ENCODE measurements around the gene SRGAP1. TPM values are rescaled to one million over a fixed set of nuclear protein-coding genes. Genes with fewer than 3 reads are reported as not detected.
"Not testable (repeated sequence)": the region's sequence is repeated elsewhere in the genome, so short reads cannot be mapped to it uniquely, and the experiment has no call there.

Gene SRGAP1
- total RNA-seq, 1 experiment from 2014 or later = 10.7 TPM

DNA sequence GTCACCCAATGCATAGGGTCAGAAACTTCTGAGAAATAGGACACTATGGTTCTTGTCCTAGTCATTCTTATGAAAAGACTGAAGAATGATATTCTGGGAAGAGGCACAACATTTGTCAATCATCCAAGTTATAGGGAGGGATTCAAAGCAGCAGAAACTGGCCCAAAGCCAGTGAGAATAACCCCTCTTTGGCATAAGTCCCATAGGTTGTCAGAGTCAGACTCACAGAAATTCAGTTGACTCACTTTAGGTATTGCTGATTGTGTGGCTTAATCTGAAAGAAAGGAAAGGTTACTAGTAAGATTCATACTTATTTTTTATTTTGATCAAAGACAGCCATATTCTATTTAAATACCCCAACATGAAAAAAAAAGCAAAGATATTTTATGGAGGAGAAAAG lies 151.0 kb downstream of the SRGAP1 start:
- no peak for DNase-seq (ENCODE audit: extremely low read depth, low read depth)

GRCh38 chr12:63996556-63996955 lies 152.1 kb downstream of the SRGAP1 start:
- DNase-seq (ENCODE audit: extremely low read depth, low read depth) = no peak

- DNase-seq (ENCODE audit: extremely low read depth, low read depth) = no peak
Observed at GRCh38 chr12:63997198-63997597, 152.7 kb downstream of the SRGAP1 start.

GRCh38 chr12:63998584-63998983 lies 154.1 kb downstream of the SRGAP1 start:
- no peak for DNase-seq (ENCODE audit: extremely low read depth, low read depth)

DNA sequence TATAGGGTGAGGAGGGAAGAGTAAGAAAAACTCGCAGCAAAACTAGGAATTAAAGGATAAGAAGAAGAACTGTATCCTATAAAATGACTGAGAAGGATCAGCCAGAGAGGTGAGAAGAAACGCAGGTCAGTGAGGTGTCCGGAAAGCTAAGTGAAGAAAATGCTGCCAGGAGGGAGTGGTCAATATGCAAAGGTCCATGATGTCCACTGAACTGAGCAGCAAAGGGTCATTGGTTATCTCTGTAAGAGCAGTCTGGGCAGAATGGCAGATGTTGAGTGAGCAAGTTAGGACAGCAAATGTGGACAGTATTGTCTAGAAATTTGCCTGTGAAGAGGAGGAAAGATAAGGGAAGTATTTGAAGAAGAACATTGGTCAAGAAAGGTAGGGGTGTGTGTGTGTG lies 155.4 kb downstream of the SRGAP1 start:
- DNase-seq (ENCODE audit: extremely low read depth, low read depth) = no peak

DNA sequence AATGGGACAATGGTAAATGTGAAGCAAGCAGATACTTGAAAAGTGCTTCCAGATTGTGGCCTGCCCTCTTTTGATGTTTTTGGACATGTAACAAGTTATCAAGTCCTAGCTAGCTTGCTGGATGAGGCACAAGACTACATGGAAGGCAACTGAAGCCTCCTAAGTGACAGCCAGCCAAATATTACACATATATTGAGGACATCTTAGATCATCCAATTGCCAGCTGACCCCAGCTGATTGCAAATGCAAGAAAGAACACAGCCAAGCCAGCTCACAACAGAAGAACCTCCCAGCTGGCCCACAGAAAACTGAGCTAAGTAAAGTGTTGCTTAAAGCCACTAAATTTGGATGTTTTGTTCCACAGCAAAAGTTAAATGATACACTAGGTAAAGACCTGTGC lies 156.9 kb downstream of the SRGAP1 start:
- no peak for DNase-seq (ENCODE audit: extremely low read depth, low read depth)

GRCh38 chr12:64004641-64005040 lies 160.1 kb downstream of the SRGAP1 start:
- DNase-seq (ENCODE audit: extremely low read depth, low read depth) = no peak

DNA sequence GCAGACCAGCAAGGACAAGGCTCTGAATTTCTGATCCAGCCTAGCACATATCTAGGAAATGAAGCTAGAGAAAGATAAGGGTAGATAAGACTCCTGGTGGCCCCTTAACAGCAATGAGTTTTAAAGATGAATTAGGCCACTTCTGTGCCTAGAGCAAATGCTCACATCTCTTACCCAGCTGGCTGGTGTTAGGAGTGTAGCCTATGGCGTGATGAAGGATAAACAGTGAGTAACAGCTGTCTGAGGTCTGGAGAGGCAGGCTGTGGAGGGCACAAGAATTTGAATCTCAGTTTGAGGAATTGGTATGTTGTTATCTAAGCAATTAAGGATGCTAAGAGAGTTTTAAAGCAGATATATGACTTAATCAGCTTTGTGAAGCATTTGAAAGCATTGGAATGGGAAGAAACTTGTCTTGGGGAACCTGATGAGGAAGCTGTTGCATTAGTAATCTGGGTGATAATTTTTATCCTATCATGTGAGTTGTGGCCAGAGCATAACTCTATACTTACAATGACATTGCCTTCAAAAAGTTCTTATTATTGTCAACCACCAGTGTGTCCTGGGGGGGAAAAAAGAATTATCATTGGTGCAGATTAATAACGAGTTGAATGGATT lies 161.8 kb downstream of the SRGAP1 start:
- DNase-seq (ENCODE audit: extremely low read depth, low read depth) = no peak

- no peak for DNase-seq (ENCODE audit: extremely low read depth, low read depth)
Observed at GRCh38 chr12:64007853-64008252, 163.4 kb downstream of the SRGAP1 start.

DNA sequence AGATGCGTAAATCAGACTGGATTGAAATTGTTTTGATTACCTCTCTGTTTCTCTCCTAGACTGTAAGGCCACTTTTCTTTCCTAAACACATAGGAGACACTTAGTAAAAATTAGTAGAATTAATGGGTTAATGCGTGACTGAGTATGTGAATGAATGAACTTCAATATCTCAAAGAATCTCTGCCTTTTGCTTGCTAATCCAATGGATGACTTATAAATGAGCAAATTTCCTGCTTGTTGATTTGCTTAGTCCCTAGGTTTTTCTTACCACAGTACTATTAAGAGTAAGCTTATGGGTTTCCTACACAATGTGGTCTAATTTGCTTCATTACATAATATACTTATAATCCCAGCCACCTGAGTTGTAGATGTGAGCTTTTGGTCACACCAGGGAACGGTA lies 164.1 kb downstream of the SRGAP1 start:
- DNase-seq (ENCODE audit: extremely low read depth, low read depth) = no peak

DNA sequence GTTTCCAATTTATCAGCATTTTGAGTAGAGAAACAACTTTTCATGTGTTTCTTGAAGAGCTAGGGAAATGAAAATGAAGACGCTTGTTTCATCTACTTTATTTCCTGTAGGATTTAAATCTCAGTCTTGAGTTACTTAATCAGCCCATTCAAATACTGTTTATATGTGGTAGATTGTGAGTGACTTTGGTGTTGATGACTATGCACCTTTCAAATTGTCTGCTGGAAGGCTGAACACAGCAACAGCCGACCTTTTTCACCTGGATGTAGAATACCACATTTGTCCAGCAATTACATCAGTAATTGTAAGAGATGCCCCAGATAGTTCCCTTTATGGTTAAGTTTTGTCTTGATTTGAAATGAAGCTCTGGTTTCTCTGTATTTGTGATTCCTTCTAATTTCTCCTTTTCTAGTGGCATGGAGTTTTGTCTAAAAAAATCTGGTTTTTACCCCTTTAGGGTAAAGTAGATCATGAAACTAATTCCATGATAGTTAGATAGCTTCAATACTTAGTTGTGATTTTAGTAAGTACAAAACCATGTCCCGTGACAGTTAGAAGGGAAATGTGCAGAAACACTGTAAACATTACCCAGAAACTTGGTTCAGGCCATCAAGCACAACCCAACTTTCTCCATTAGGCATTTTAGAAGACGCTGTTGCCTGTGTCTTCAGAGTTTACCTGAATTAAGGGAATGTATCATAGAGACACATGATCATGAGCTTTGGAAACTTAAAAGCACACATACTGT lies 165.0 kb downstream of the SRGAP1 start:
- no peak for DNase-seq (ENCODE audit: extremely low read depth, low read depth)

GRCh38 chr12:64010069-64010686 lies 165.7 kb downstream of the SRGAP1 start:
- DNase-seq (ENCODE audit: extremely low read depth, low read depth) = peak; percentile 20

GRCh38 chr12:64016521-64016920 lies 172.0 kb downstream of the SRGAP1 start:
- no peak for DNase-seq (ENCODE audit: extremely low read depth, low read depth)

- DNase-seq (ENCODE audit: extremely low read depth, low read depth) = not testable (repeated sequence)
Observed at GRCh38 chr12:64018116-64018515, 173.6 kb downstream of the SRGAP1 start.

DNA sequence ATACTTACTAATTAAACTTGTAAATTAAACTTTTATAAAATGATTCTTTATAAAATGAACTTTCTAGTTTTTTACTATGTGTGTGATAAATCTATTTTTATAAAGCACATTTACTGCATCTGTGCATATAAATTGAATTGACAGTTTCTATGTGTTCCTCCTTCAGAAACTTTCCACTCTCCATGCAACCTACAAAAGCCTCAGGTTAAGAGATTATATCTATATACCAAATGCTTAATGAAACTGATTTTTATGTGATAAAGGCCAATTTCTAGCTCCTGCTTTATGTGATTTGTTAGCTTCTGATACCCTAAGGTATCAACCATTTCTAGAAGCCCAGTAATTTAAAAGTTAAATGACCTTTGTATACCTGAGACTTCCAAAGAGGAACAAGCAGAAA lies 174.0 kb downstream of the SRGAP1 start:
- no peak for DNase-seq (ENCODE audit: extremely low read depth, low read depth)

DNA sequence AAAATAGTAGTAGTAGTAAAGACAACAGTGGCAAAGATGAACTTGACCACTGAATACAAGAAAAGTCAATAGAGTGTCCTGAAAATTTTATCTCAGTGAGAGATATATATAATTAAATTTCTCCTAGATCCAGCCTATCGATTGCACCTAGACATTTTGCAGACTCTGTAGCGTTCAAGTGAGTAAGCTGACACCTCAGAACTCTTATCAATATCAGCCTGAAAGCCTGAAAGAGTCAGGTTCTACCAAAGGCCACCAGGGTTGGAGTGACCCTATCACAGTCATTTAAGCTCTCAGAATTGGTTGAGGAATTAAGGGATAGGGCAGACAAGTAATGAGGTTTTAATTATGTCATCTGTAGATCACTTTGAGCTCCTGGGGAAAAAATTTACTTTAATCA lies 174.6 kb downstream of the SRGAP1 start:
- DNase-seq (ENCODE audit: extremely low read depth, low read depth) = no peak

GRCh38 chr12:64019654-64020053 lies 175.2 kb downstream of the SRGAP1 start:
- no peak for DNase-seq (ENCODE audit: extremely low read depth, low read depth)

DNA sequence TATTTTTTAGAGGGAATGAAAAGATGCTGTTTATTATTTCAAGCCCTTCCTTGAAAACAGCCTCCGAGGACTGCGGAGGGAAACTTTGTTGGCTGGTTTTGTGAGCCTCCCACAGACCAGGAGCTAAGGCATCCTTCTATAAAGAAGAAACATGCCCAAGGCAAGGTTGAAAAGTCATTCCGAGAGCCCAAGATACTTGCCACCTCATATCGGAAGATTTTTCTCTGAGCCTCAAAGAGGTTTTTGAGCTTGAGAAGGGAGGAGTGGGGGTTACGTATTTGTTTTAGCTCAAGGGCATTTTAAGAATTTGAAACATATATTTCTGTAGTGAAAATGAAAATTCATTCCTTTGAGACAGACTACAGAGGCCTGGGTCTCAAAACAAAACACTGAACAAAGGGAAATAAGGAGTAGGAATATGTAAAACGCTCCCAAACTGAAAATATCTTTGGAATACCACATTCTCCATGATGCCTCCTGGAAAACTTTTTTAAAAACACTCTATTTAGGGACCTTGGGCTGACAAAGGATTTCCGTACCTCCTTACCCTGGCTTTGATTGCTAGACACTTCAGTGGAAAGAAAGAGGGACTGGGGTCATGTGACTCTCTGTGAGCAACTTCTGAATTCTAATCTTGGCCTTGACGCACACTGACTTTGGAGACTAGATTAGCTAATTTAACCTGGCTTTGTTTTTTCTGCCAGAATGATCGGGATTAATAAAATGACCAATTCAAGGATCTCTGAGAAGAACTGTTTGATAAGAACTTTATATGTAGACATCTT lies 180.9 kb downstream of the SRGAP1 start:
- DNase-seq (ENCODE audit: extremely low read depth, low read depth) = no peak

DNA sequence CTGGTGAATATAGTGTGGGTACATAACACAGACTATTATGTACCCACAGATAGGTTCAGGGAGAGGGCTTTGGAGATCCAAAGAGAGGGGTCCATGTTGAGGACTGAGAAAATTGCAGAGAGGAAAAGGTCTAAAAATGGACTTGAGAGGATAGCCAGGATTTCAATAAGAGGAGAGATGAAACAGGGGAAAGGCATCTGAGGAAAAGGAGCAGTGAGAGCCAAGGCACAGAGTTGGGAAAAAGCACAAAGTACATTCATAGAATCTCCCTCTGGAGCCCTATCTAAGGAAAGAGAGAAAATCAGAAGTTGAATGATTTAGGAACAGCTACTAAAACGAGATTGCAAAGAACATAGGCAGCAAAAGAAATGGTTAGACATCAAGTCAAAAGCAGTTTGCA lies 182.8 kb downstream of the SRGAP1 start:
- DNase-seq (ENCODE audit: extremely low read depth, low read depth) = no peak

GRCh38 chr12:64028541-64028940 lies 184.0 kb downstream of the SRGAP1 start:
- DNase-seq (ENCODE audit: extremely low read depth, low read depth) = no peak

Data from NCI-H460 (cell line).